ENCODE measurements around the gene PPARG. TPM values are rescaled to one million over a fixed set of nuclear protein-coding genes. Genes with fewer than 3 reads are reported as not detected.
A peak's percentile ranks its signal among the peaks of the same experiment; 100 is the strongest.

PPARG gene
- total RNA-seq, 4 donors from 2014 or later = 20.0 to 64.2 (median 29.6) TPM

- no peak for DNase-seq (ENCODE audit: low spot score in 2 of 2)
- WGBS, 2 donors = 65 to 69% methylated on average over 3 of the region's 3 CpGs
- H3K9me3 ChIP-seq = no peaks in the 10 kb centered on the region
- no peaks in the 10 kb centered on the region for H3K4me1 ChIP-seq
- H3K36me3 ChIP-seq = no peaks in the 10 kb centered on the region
- no peak overlapping the region for H3K4me3 ChIP-seq
- TF ChIP-seq POLR2A (IDR thresholded peaks at IDR 0.05) (no peak), CTCF (IDR thresholded peaks at IDR 0.05) (no peak), EP300 (IDR thresholded peaks at IDR 0.05) (no peak)
- H3K27ac ChIP-seq = no peak overlapping the region
- no peaks in the 10 kb centered on the region for H3K27me3 ChIP-seq
Observed at GRCh38 chr3:12343047-12343501, 54.2 kb downstream of the PPARG start.

- Histone ChIP-seq H3K4me3 (no peak overlapping the region), H3K27ac (no peak overlapping the region), H3K4me1 (peaks cover 0 to 5% (median under 1%) of the 10 kb centered on the region in 4 donors), H3K27me3 (no peaks in the 10 kb centered on the region), H3K9me3 (no peaks in the 10 kb centered on the region), H3K36me3 (no peaks in the 10 kb centered on the region)
- no peak for DNase-seq (ENCODE audit: low spot score in 2 of 2)
- WGBS, 2 donors = 68 to 81% methylated on average over 5 of the region's 5 CpGs
- no peak for TF ChIP-seq EP300 (IDR thresholded peaks at IDR 0.05)
- TF ChIP-seq POLR2A (IDR thresholded peaks at IDR 0.05) = no peak
- no peak for TF ChIP-seq CTCF (IDR thresholded peaks at IDR 0.05)
Observed at GRCh38 chr3:12345141-12345561, 56.3 kb downstream of the PPARG start.

GRCh38 chr3:12345584-12346494 lies 57.0 kb downstream of the PPARG start:
- WGBS, 2 donors = 77 to 86% methylated on average over 8 of the region's 8 CpGs
- H3K36me3 ChIP-seq = no peaks in the 10 kb centered on the region
- peaks cover 0 to 12% (median 4%) of the 10 kb centered on the region in 4 donors for H3K4me1 ChIP-seq
- H3K9me3 ChIP-seq = no peaks in the 10 kb centered on the region
- H3K27me3 ChIP-seq = no peaks in the 10 kb centered on the region
- no peak for DNase-seq (ENCODE audit: low spot score in 2 of 2)
- no peak for TF ChIP-seq POLR2A (IDR thresholded peaks at IDR 0.05)
- no peak for TF ChIP-seq EP300 (IDR thresholded peaks at IDR 0.05)
- no peak for TF ChIP-seq CTCF (IDR thresholded peaks at IDR 0.05)
- no peak overlapping the region for H3K4me3 ChIP-seq
- H3K27ac ChIP-seq = no peak overlapping the region

- 75 to 81% methylated on average over 3 of the region's 3 CpGs for WGBS, 2 donors
- Histone ChIP-seq H3K9me3 (no peaks in the 10 kb centered on the region), H3K4me1 (peaks cover 0 to 25% (median 8%) of the 10 kb centered on the region in 4 donors), H3K27ac (no peak overlapping the region), H3K4me3 (no peak overlapping the region), H3K27me3 (no peaks in the 10 kb centered on the region), H3K36me3 (no peaks in the 10 kb centered on the region)
- no peak for DNase-seq (ENCODE audit: low spot score in 2 of 2)
- no peak for TF ChIP-seq POLR2A (IDR thresholded peaks at IDR 0.05)
- peak in 1 of 2 donors; percentile 20 for TF ChIP-seq EP300 (IDR thresholded peaks at IDR 0.05)
Observed at GRCh38 chr3:12347301-12347700, 58.4 kb downstream of the PPARG start.

- Histone ChIP-seq H3K4me3 (no peak overlapping the region), H3K9me3 (no peaks in the 10 kb centered on the region), H3K4me1 (peaks cover 0 to 32% (median 8%) of the 10 kb centered on the region in 4 donors), H3K36me3 (no peaks in the 10 kb centered on the region), H3K27ac (peak overlapping the region in 1 of 4 donors; percentile 46), H3K27me3 (no peaks in the 10 kb centered on the region)
- DNase-seq (ENCODE audit: low spot score in 2 of 2) = peak in 1 of 2 donors; percentile 67
- TF ChIP-seq EP300 (IDR thresholded peaks at IDR 0.05) (peak; percentile 36 to 90), POLR2A (IDR thresholded peaks at IDR 0.05) (no peak), CTCF (IDR thresholded peaks at IDR 0.05) (no peak)
- WGBS, 2 donors = 26 to 41% methylated on average over 9 of the region's 9 CpGs
Observed at GRCh38 chr3:12349895-12350811, 61.3 kb downstream of the PPARG start.
